Effector memory CD8-positive, alpha-beta T cell (primary cell): ENCODE results near the gene ARHGAP15.

ENCODE experiments used
- ATAC-seq: fragments of 150-1000 bp; cut with Tn5 transposase; replicated peaks from 2 replicates; pipeline ENCODE4 v1.10.0; 2021; ENCODE audit warnings: mild to moderate bottlenecking, moderate library complexity
- DNase-seq, 3 experiments: peaks; one replicate each; pipeline ENCODE4 v3.0.0; 2021
- H3K27ac Mint-ChIP-seq, 2 donors: one replicate each; pipeline ENCODE4 v1.8.0; 2022; ENCODE audit warnings: mild to moderate bottlenecking in 2 of 2, mixed read lengths in 2 of 2, moderate library complexity in 2 of 2
- H3K27me3 Mint-ChIP-seq, 2 donors: one replicate each; pipeline ENCODE4 v1.8.0; 2022; ENCODE audit warnings: mixed read lengths in 2 of 2
- H3K36me3 Mint-ChIP-seq: one replicate; pipeline ENCODE4 v1.8.0; 2022; ENCODE audit warnings: mild to moderate bottlenecking, moderate library complexity, mixed read lengths; ENCODE audit not compliant: insufficient read depth
- H3K4me1 Mint-ChIP-seq, 2 donors: one replicate each; pipeline ENCODE4 v1.8.0; 2022; ENCODE audit warnings: low read depth in 2 of 2, mixed read lengths in 2 of 2
- H3K4me3 Mint-ChIP-seq, 2 donors: one replicate each; pipeline ENCODE4 v1.8.0; 2022; ENCODE audit warnings: mild to moderate bottlenecking in 2 of 2, mixed read lengths in 2 of 2, moderate library complexity in 2 of 2
- H3K9me3 Mint-ChIP-seq, 2 donors: one replicate each; pipeline ENCODE4 v1.8.0; 2022; ENCODE audit warnings: mixed read lengths in 2 of 2

ARHGAP15 gene

DNA sequence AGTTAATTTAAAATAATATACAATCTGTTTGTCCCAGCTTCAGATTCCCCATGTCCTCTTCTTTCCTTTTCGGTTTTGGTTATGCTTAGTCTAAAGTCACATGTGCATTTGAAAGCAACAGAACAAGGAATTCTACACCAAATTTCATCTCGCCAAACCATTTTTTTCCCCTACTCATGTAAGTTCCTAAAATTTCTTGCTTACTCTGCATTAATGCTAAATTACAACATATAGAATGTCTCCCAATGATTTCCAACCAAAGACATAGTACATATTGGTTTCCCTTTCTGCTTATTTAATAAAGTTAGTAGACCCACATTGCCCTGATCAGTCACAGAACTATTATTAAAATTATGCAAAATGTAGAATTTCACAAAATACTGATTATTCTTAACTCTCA, 212.3 kb downstream of the ARHGAP15 start:
- Mint-ChIP-seq H3K4me1 (peaks cover 38 to 85% of the 10 kb centered on the region in 2 donors), H3K9me3 (no peaks in the 10 kb centered on the region), H3K36me3 (peaks cover 18% of the 10 kb centered on the region), H3K4me3 (no peak overlapping the region), H3K27me3 (no peaks in the 10 kb centered on the region), H3K27ac (peak overlapping the region; percentile 17 to 51)
- DNase-seq (no peak), ATAC-seq (no peak)

DNA sequence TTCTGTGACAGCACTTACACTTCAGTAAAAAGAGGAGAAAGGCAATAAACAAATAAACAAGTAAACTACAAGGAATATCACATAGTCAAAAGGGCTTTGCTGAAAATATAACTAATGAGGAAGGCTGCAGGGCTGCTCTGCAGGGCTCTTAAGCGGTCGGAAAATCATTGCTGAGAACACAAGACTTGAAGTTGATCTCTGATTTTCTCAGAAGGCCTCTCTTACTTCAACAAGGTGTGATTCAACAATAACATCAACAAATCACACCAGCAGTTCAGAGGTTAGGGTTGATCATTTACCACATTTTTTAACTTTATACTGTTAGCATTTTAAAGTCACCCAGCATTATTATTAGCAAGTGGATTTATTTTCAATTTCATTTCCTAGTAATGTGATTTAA, 215.6 kb downstream of the ARHGAP15 start:
- Mint-ChIP-seq H3K4me3 (no peak overlapping the region), H3K4me1 (peaks cover 28 to 54% of the 10 kb centered on the region in 2 donors), H3K27ac (peak overlapping the region in 1 of 2 donors; percentile 2), H3K27me3 (no peaks in the 10 kb centered on the region), H3K9me3 (no peaks in the 10 kb centered on the region), H3K36me3 (peaks cover 15% of the 10 kb centered on the region)
- ATAC-seq (no peak), DNase-seq (no peak)

DNA sequence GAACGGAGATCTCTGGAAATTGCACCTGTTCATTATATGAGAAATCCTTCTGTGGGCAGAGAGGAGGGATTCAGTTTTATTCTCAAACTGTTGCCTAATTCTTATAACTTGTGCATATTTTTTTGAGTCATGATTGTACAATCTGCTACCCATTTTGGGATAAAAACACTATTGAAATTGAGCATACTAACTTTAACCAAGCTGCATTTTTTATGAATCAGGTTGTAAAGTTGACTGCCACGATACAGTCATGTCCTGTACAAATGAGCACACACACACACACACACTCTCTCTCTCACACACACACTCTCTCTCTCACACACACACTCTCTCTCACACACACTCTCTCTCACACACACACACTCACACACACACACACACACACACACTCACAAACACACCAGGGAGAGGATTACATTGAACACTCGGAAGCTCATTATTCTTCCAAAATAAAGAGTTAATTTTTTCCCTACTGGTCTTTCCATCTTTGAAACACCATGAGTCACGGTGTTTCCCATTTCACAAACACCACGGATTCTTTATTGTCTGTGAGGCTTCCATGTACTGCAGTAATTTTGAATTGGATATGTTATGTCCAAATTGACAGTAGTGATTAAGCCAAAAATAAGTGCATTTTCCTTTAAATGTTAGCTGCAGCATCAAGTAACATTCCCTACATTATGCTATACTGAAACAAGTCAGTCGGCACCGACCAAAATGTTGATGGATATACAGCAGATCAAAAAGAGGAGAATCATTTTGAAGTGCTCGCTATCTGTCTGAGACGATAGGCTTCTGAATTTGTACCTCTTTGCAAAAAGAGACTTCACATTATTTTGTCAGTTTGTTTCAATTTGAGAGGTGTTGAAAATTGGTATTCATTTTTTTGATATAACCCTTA, 216.9 kb downstream of the ARHGAP15 start:
- Mint-ChIP-seq H3K9me3 (no peaks in the 10 kb centered on the region), H3K4me1 (peaks cover 20 to 48% of the 10 kb centered on the region in 2 donors), H3K27ac (peak overlapping the region in 1 of 2 donors; percentile 2), H3K27me3 (no peaks in the 10 kb centered on the region), H3K36me3 (peaks cover 11% of the 10 kb centered on the region), H3K4me3 (no peak overlapping the region)
- DNase-seq (no peak), ATAC-seq (no peak)

DNA sequence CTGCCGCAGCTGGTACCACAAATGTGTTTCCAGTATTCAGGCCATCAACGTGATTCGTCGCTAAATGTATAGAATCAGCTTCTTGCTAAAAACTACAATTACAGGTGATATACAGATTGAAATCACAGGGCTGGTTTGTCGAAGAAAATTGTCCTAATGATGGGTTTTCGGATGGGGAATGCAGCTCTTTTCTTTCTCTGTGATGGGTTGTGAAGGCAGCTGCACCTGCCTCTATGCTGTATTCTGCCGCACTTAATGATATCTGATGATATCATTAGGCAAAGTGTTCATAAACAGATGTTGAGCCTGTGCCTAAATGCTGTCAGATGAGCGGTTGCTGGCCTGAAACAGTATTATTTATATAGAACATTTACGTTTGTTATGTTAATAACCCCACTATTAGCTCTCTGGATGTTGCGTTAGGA, 218.1 kb downstream of the ARHGAP15 start:
- DNase-seq, result no peak
- Mint-ChIP-seq H3K4me3 (no peak overlapping the region), H3K27ac (peak overlapping the region in 1 of 2 donors; percentile 10), H3K36me3 (peaks cover 11% of the 10 kb centered on the region), H3K9me3 (no peaks in the 10 kb centered on the region), H3K4me1 (peaks cover 18 to 46% of the 10 kb centered on the region in 2 donors), H3K27me3 (no peaks in the 10 kb centered on the region)
- no peak for ATAC-seq

DNA sequence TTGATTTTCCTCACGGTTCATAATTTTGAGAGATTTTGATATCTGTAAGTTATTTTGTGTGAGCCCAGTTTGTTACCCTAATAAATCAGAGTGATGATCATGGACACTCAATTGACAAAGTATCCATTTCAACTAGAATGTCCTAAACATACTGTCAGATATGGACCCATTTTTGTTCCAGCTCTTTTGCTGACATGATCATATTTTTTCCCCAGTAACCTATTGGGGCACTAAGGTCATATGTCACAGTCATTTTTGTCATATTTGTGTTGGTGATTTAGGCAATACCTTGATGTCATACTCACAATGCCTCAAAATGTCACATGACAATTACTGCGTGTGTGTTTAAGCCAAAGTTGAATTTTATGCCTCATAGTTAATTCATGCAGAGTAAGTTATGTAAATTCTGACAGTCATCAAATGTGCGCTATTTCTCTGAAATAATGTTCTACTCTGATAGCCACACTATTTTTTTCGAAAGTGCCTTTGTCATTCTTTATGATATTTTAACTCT, 218.7 kb downstream of the ARHGAP15 start:
- ATAC-seq, result no peak
- no peaks in the 10 kb centered on the region for H3K9me3 Mint-ChIP-seq
- peaks cover 11% of the 10 kb centered on the region for H3K36me3 Mint-ChIP-seq

DNA sequence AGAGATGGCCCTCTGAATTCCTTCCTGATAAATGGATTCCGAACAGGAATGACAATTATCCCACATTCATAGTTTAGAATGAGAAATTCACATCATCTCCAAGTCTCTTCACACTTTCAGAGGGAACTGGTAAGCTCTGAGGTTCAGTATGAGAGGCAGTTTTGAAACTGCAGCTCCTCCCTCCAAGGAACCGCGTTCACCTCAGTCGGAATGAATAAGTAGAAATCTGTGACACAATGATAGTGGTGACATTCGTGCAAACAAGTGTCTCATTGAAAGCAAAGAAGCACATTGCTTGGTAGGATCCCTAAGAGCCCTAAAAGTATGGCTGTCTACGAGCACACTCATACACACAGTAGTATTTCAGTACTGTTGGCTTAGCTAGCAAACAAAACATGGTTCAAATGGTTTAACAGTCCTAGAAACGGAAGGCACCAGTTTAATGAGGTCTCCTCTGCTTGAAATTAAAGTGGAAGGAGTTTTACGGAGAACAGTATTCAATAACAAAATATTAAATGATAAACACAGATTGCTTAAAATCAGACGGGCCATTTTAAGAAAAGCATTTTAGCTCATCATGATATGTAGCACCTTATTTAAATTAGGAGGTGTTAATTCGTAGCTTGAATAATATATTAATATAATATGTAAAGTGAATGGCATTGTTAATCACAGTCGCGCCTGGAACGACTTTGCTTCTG, 225.0 kb downstream of the ARHGAP15 start:
- H3K36me3 Mint-ChIP-seq, result no peaks in the 10 kb centered on the region
- no peaks in the 10 kb centered on the region for H3K9me3 Mint-ChIP-seq
- no peak overlapping the region for H3K4me3 Mint-ChIP-seq
- no peaks in the 10 kb centered on the region for H3K27me3 Mint-ChIP-seq
- no peak for DNase-seq
- peaks cover 17 to 29% of the 10 kb centered on the region in 2 donors for H3K4me1 Mint-ChIP-seq
- H3K27ac Mint-ChIP-seq, result no peak overlapping the region
- ATAC-seq, result no peak

More for the DNA sequence above, 218.7 kb downstream of the ARHGAP15 start:
- Mint-ChIP-seq H3K27ac (peak overlapping the region in 1 of 2 donors; percentile 10), H3K4me3 (no peak overlapping the region), H3K27me3 (no peaks in the 10 kb centered on the region), H3K4me1 (peaks cover 13 to 39% of the 10 kb centered on the region in 2 donors)
- no peak for DNase-seq

DNA sequence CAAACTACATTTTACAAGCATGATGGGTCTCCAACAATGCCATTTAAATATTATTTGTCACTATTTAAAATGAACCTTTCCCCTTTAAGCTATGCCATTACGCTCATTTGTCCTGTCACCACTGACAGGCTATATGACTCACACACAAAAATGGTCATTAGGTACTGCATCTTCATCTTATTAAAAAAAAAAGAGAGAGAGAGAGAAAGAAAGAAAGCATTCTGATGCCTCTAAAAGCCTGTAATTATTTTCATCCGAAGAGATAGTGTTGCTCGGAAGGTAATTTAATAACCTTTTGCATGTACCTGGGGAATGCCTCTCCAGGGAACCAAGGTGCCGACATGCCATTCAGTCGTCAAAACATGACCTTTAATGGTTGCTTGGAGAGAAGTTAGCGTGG, 226.7 kb downstream of the ARHGAP15 start:
- no peaks in the 10 kb centered on the region for H3K36me3 Mint-ChIP-seq
- ATAC-seq, result no peak
- H3K4me1 Mint-ChIP-seq, result peaks cover 24 to 37% of the 10 kb centered on the region in 2 donors
- no peak overlapping the region for H3K4me3 Mint-ChIP-seq
- H3K27ac Mint-ChIP-seq, result peak overlapping the region in 1 of 2 donors; percentile 9
- H3K9me3 Mint-ChIP-seq, result no peaks in the 10 kb centered on the region
- DNase-seq, result no peak
- H3K27me3 Mint-ChIP-seq, result no peaks in the 10 kb centered on the region

DNA sequence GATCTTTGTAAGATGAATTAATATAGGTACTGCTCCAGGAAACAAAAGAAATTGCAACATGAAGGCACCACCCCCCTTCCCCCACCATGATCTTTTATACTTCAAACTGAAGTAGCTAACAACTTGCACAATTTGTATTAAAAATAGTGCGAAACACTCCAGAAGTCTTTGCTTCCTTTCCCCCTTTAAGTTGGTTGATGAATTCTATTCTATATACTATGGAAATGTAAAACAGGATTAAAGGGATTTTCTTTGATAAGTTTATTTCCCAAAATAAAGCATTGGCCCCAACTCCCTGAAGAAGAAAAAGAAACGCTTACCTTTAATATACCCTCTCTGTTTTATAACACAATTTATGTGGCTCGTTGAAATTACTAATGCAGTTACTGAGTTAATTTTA, 227.1 kb downstream of the ARHGAP15 start:
- Mint-ChIP-seq H3K4me1 (peaks cover 23 to 34% of the 10 kb centered on the region in 2 donors), H3K27me3 (no peaks in the 10 kb centered on the region), H3K4me3 (no peak overlapping the region), H3K9me3 (no peaks in the 10 kb centered on the region), H3K27ac (no peak overlapping the region), H3K36me3 (no peaks in the 10 kb centered on the region)
- no peak for DNase-seq
- no peak for ATAC-seq

DNA sequence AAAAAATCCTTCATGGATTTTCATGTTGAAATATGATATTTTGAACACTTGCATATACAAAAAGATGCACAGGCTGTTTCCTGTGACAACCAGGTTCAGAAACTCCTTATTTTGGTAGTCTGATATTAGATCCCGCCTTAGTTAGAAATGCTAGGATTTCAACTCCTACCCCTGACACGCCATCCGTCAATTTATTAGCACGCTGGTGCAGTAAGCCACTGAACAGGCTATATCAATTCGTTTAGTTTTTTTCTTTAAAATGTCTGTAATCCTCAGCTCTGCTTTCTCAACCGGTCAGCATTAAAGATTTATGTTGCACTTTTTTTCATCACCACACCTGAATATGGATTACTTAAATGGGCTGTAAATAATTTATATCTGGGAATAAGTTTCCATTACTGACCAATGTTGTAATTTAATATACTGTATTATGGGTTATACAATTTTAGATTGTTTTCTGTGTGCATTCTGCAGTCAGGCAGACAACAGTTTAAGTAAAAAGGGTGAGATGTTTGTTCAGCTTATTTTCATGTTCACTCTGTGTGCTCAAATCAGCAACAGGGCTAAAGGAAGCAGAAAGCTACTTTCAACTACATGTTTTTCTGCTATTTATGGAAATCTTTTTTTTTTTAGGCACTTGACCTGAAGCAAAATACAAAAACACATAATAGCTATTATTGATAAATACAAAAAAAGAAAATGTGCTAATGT, 227.7 kb downstream of the ARHGAP15 start:
- no peak overlapping the region for H3K27ac Mint-ChIP-seq
- DNase-seq, result no peak

DNA sequence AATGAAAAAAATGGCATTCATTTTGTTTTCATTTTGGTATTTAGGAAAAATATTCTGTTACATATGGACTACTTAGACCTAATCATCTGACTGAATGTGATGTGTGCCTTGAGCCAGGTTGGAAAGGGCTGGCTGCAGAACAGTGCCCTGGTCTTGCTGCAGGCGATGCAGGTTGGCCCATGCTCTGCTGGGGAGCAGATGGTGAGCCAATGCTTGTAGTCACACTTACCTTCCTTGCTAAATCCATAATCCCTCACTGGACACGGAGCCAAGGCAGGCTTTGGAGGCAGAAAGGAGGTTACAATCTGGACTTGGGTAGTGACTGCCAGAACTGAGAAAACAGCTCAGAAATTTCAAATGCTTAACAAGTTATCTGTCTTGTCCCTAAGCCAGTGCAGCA, 228.7 kb downstream of the ARHGAP15 start:
- no peak overlapping the region for H3K27ac Mint-ChIP-seq
- H3K9me3 Mint-ChIP-seq, result no peaks in the 10 kb centered on the region
- no peak overlapping the region for H3K4me3 Mint-ChIP-seq

More for the DNA sequence above, 227.7 kb downstream of the ARHGAP15 start:
- Mint-ChIP-seq H3K36me3 (no peaks in the 10 kb centered on the region), H3K4me3 (no peak overlapping the region), H3K27me3 (no peaks in the 10 kb centered on the region), H3K9me3 (no peaks in the 10 kb centered on the region), H3K4me1 (peaks cover 27 to 33% of the 10 kb centered on the region in 2 donors)
- no peak for ATAC-seq

DNA sequence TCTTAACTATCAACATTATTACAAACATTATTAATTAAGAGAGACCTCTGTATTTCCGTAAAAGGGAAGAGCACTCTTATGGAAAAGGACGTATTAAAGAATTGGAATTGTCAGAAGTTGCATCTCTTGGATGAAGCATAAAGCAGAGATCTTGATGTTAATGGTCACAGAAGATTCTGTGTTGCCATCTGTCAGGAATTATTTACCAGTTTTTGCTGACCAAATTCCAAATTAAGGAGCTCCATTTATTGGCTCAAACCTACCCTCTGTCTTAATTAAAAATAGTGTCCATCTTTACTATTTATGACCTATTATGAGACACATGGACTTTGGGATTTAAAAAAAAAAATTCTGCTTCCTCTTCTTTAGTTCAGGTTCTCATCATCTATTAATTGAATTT, 232.1 kb downstream of the ARHGAP15 start:
- H3K36me3 Mint-ChIP-seq, result no peaks in the 10 kb centered on the region
- no peaks in the 10 kb centered on the region for H3K27me3 Mint-ChIP-seq
- no peak for DNase-seq
- no peak overlapping the region for H3K27ac Mint-ChIP-seq
- H3K4me1 Mint-ChIP-seq, result peaks cover 34 to 42% of the 10 kb centered on the region in 2 donors
- ATAC-seq, result no peak
- no peak overlapping the region for H3K4me3 Mint-ChIP-seq
- no peaks in the 10 kb centered on the region for H3K9me3 Mint-ChIP-seq

More for the DNA sequence above, 228.7 kb downstream of the ARHGAP15 start:
- DNase-seq, result no peak
- Mint-ChIP-seq H3K36me3 (no peaks in the 10 kb centered on the region), H3K27me3 (no peaks in the 10 kb centered on the region), H3K4me1 (peaks cover 35 to 38% of the 10 kb centered on the region in 2 donors)
- ATAC-seq, result no peak

DNA sequence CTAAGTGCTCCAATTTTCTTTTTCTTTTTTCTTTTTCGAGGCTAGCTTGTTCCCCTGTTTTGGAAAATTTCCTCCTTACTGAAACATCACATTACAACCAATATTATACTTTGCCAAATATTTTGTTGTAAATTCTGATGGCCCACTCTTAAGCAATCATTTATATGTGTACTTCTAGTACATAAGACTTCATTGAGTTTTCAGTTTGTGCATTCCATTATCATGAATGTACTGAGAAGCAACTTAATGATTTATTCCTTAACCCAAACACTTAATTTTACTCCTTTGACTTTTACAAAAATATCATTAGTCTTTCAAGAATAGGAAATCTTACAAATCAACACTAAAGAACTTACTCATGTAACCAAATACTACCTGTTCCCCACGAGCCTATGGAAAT, 242.4 kb downstream of the ARHGAP15 start:
- Mint-ChIP-seq H3K27me3 (no peaks in the 10 kb centered on the region), H3K4me3 (no peak overlapping the region), H3K27ac (no peak overlapping the region), H3K4me1 (peaks cover 30 to 34% of the 10 kb centered on the region in 2 donors), H3K36me3 (peaks cover 16% of the 10 kb centered on the region), H3K9me3 (no peaks in the 10 kb centered on the region)
- ATAC-seq (no peak), DNase-seq (no peak)

DNA sequence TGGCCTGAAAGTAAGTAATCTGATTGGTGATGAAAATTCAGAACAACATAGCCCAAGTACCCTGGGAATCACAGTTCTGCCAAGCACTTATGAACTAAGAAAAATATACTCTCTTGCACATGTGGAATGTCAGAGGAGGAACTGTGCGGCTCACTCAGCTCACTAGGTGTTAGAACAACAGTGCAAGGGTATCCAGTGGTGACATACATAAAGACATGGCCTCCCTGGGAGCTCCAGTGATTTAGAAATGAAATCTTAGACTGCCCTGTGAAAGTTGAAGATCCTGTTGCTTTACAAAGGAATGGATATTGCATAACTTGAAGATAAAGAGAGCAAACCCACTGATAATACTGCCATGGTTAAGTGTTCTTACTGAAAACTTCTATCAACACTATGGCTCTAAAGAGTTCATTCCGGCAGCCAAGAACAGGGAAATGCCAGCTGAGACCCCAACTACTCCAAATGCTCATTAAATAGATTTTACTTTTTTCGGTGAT, 246.2 kb downstream of the ARHGAP15 start:
- peaks cover 15 to 31% of the 10 kb centered on the region in 2 donors for H3K4me1 Mint-ChIP-seq
- ATAC-seq (no peak), DNase-seq (no peak)
- H3K4me3 Mint-ChIP-seq, result no peak overlapping the region
- no peaks in the 10 kb centered on the region for H3K27me3 Mint-ChIP-seq
- H3K9me3 Mint-ChIP-seq, result no peaks in the 10 kb centered on the region
- H3K27ac Mint-ChIP-seq, result peak overlapping the region in 1 of 2 donors; percentile 66
- H3K36me3 Mint-ChIP-seq, result peaks cover 11% of the 10 kb centered on the region
